RKO (cell line): ENCODE results near the gene CALM3.

Experiments
- DNase-seq: peaks from one replicate; pipeline ENCODE4 v3.0.0-alpha.2; 2016; ENCODE audit warnings: low spot score

The CALM3 gene

DNA sequence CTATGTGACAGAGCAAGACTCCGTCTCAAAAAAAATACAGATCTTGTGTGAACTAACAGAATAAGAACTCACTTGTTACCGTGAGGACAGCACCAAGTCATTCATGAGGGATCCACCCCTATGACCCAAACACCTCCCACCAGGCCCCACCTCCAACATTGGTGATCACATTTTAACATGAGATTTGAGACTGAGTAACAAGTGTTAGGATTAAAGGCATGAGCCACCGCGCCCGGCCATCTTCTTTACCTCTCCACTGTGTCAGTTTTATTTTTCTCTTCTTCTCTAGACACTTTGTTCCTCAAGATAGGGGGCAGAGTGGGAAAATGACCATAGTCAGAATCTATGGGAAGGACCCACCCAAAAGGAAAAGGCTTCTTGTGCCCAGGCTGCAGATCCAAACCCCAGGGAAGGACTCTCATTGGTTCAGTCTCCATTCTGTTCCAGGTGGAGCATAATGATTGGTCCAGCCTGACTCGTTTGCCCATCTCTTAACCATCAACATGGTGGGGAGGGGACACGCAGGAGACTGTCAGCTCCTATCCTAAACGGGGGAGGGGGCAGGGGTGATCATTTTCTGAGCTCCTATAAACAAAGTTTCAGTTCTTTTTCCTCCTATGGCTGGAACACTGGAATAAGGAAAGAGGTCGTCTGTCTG is 1.3 kb upstream of the CALM3 start:
- no peak for DNase-seq

GRCh38 chr19:46600384-46601317 is 479 bp upstream of the CALM3 start:
- DNase-seq: peak; percentile 95

GRCh38 chr19:46602392-46603194 is 1.5 kb downstream of the CALM3 start:
- DNase-seq: peak; percentile 34

GRCh38 chr19:46603195-46603637 is 2.1 kb downstream of the CALM3 start:
- DNase-seq: peak; percentile 38

DNA sequence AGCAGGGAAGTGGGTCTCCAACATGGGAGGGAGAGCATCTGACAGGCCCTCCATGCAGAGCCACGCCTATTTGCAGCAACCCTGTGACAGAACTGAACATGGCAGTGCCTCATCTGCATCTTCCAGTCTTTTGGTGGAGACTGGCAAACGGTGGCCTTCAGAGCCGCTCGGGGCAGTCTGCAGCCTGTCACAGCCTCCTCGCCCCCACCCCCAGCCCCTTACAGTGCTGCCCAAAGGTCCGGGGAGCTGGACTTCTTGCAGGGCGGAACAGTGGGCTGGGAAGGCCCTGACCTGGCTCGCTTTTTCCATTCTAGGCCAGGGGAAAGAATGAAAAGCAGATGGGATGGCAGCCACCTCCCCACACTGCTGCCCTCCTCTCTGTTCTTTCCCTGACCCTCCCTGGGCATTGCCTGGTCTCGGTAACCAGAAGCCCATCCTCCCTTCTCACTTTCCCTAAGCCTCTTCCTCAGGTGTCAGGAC is 2.7 kb downstream of the CALM3 start:
- DNase-seq: no peak

DNA sequence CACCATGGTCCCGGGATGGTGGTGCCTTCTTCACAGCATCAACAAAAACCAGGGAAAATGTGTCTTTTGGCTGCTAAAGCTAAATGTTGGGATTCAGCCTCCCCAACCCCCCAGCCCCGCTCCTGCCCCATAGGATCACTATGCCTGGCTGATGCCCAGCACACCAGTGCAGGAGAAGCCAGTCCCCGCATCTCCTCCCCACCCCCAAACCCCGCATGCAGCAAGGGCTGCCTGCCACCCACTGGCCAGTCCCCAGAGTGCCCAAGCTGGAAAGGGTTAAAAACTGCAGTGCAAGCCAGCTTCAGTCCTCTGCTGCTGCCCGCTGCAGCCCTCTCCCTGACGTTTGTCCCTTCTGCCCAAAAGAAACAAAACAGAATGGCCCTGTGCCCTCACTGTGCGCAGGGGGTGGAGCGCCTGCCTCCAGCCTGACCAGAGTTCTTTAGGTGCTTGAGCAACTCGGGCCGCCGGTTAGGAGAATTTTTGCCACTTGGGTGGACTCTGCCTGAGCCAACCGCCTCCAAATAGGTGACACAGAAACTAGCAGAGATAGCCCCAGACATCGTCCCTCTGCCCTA is 3.7 kb downstream of the CALM3 start:
- no peak for DNase-seq

- DNase-seq: no peak
These were observed 4.3 kb downstream of the CALM3 start for GRCh38 chr19:46605356-46605821.

- no peak for DNase-seq
These were observed 4.9 kb downstream of the CALM3 start for GRCh38 chr19:46606019-46606418.

GRCh38 chr19:46606681-46607447 is 5.7 kb downstream of the CALM3 start:
- no peak for DNase-seq

GRCh38 chr19:46607448-46607841 is 6.3 kb downstream of the CALM3 start:
- DNase-seq: no peak

DNA sequence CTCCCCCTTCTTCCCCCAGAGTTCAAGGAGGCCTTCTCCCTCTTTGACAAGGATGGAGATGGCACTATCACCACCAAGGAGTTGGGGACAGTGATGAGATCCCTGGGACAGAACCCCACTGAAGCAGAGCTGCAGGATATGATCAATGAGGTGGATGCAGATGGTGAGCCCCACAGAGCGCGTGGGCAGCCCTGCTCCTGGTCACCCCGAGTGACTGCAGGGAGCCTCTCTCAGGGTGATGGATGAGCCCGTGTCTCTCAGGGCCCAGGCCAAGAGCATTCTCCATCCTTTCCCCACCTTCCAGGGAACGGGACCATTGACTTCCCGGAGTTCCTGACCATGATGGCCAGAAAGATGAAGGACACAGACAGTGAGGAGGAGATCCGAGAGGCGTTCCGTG is 7.0 kb downstream of the CALM3 start:
- DNase-seq: no peak

DNA sequence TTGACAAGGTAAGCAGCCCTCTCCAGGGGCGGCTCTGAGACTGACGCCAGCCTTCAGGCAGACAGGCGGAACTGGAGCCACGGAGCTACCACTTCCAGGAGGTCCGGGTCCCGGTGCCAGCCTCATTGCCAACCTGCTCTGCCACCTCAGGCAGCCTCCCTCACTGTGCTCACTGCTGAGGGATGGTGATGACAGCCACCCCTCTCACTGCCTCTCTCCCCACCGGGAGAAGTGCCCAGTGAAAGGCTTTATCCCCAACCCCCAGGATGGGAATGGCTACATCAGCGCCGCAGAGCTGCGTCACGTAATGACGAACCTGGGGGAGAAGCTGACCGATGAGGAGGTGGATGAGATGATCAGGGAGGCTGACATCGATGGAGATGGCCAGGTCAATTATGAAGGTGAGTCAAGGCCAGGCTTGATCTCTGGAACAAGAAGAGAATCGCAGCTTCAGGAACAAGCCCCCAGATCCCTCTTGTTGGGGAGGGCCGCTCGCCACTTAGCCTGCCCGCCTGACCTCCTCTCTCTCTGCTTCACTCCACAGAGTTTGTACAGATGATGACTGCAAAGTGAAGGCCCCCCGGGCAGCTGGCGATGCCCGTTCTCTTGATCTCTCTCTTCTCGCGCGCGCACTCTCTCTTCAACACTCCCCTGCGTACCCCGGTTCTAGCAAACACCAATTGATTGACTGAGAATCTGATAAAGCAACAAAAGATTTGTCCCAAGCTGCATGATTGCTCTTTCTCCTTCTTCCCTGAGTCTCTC is 7.6 kb downstream of the CALM3 start:
- DNase-seq: no peak

DNA sequence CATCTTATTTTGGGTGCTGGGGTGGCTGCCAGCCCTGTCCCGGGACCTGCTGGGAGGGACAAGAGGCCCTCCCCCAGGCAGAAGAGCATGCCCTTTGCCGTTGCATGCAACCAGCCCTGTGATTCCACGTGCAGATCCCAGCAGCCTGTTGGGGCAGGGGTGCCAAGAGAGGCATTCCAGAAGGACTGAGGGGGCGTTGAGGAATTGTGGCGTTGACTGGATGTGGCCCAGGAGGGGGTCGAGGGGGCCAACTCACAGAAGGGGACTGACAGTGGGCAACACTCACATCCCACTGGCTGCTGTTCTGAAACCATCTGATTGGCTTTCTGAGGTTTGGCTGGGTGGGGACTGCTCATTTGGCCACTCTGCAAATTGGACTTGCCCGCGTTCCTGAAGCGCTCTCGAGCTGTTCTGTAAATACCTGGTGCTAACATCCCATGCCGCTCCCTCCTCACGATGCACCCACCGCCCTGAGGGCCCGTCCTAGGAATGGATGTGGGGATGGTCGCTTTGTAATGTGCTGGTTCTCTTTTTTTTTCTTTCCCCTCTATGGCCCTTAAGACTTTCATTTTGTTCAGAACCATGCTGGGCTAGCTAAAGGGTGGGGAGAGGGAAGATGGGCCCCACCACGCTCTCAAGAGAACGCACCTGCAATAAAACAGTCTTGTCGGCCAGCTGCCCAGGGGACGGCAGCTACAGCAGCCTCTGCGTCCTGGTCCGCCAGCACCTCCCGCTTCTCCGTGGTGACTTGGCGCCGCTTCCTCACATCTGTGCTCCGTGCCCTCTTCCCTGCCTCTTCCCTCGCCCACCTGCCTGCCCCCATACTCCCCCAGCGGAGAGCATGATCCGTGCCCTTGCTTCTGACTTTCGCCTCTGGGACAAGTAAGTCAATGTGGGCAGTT is 8.6 kb downstream of the CALM3 start:
- DNase-seq: no peak

- no peak for DNase-seq
These were observed 9.3 kb downstream of the CALM3 start for GRCh38 chr19:46610413-46610775.

- no peak for DNase-seq
These were observed 10.0 kb downstream of the CALM3 start for GRCh38 chr19:46610851-46611770.

DNA sequence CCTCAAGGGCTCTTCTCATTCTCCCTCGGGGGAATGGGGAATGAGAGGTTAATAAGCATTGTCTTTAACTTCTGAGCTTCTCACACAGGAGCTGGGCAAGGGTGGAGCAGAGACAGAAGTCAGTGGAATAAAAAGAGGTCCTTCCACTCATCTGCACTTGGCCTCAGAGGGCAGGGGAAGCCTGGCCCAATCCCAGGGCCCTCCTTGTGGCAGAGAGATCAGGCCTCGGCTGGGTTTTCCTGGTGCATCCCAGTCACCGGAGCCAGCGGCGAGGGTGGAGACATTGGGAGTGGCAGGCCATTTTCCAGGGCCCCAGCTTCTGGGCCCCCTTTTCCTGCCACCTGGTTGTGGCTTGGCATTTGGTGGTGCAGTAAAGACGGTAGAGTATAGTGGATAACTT is 10.6 kb downstream of the CALM3 start:
- DNase-seq: no peak

GRCh38 chr19:46613525-46613924 is 12.4 kb downstream of the CALM3 start:
- DNase-seq: no peak

DNA sequence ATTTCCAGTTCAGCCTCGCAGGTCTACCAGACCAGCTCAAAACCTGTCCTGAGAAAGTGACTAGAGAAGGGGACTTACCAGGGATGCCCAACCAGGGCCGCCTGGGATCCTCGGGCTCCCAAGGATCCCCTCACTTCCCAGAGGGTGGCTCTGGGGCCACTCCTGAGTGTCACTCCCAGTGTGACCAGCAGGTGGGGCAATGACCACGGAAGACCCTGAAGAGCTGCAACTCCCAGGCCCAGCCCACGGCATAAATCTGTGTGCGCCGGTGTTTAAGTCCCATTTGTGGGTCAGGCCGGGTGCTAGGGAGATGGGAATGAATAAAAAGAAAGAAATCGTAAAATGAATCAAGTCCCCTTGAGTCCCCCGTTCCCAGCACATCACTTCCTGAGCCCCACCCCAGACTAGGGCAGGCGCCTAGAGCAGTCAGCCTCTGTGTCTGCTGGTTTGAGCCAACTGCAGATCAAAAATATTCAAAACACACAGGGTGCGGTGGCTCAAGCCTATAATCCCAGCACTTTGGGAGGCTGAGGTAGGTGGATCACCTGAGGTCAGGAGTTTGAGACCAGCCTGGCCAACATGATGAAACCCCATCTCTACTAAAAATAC is 13.1 kb downstream of the CALM3 start:
- DNase-seq: peak; percentile 75
